ENCODE data around the gene ANKRD24.
"Not testable (repeated sequence)": the region's sequence is repeated elsewhere in the genome, so short reads cannot be mapped to it uniquely, and the experiment has no call there.

ANKRD24 gene

GRCh38 chr19:4182084-4182810 lies at the start of gene ANKRD24, which contains the start of gene SIRT6:
ANKRD24 (plus strand) TSS chr19:4182689; CDS start chr19:4186426, 3,737 bp downstream.
SIRT6 (minus strand) TSS chr19:4182563; CDS start chr19:4182539, 24 bp downstream.
- peak; percentile 93 to 96 for DNase-seq

DNA sequence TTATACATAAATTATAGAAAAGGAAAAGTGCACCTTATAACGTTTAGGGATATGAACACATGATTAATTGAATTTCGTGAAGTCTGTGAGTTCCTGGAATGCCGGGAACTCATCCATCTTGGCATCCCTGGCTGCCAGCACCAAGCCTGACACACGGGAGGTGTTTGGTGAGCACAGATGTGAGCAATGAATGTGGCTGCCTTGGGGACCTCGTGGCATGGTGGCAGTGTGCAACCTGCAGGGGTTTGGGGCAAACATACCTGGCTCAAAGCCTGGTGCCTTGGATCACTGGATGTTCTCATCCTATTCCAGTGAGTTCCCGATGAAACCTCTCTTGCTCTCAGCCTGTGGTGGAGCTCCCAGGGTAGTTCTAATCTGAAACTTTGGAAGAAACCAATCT lies 48.1 kb upstream of the ANKRD24 start:
- no peak for DNase-seq

DNA sequence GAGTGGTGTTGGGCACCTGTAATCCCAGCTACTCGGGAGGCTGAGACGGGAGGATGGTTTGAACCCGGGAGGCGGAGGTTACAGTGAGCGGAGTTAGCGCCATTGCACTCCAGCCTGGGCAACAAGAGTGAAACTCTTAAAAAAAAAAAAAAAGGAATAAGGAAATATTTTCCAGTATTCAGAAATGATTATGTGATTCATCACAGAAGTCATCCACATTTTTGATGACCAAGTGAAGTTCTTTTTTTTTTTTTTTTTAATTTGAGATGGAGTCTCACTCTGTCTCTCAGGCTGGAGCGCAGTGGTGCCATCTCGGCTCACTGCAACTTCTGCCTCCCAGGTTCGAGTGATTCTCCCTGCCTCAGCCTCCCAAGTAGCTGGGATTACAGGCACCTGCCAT lies 47.1 kb upstream of the ANKRD24 start:
- not testable (repeated sequence) for DNase-seq

GRCh38 chr19:4136680-4137088 lies 45.8 kb upstream of the ANKRD24 start:
- no peak for DNase-seq

DNA sequence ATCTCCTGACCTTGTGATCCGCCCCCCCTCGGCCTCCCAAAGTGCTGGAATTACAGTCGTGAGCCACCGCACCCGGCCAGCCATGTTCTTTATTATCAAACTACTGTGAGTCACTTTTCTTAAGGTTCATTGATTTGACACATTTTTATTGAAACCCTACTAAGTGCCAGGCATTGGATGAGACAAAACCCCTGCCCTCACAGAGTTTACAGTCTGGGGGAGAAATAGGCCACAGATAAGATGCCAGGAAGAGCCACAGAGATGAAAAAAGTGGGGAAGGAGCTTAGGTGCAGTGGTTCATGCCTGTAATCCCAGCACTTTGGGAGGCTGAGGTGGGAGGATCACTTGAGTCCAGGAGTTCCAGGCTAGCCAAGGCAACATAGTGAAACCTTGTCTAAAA lies 44.0 kb upstream of the ANKRD24 start:
- DNase-seq, result no peak

GRCh38 chr19:4139614-4140236 lies 42.8 kb upstream of the ANKRD24 start:
- peak; percentile 26 to 54 for DNase-seq

DNA sequence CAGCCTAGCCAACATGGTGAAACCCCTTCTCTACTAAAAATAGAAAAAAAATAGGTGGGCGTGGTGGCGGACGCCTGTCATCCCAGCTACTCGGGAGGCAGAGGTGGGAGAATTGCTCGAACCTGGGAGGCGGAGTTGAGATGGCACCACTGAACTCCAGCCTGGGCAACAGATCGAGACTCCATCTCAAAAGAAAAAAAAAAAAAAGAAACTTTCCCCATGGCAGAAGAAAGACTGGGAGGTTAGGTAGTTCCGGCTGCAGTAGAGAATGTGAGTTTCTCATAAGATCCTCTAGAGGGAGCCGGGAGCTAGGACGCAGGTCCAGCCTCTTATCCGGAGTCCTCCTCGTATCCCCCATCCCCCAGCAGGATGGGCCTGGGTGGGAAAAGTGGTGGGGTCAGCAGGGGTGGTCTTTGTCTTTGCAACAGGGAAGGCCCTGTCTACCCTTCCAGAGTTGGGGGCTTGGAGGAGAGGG lies 42.2 kb upstream of the ANKRD24 start:
- peak; percentile 73 for DNase-seq

- DNase-seq, result not testable (repeated sequence)
These were observed 39.6 kb upstream of the ANKRD24 start for GRCh38 chr19:4142916-4143315.

- no peak for DNase-seq
These were observed 37.7 kb upstream of the ANKRD24 start for GRCh38 chr19:4144666-4145249.

DNA sequence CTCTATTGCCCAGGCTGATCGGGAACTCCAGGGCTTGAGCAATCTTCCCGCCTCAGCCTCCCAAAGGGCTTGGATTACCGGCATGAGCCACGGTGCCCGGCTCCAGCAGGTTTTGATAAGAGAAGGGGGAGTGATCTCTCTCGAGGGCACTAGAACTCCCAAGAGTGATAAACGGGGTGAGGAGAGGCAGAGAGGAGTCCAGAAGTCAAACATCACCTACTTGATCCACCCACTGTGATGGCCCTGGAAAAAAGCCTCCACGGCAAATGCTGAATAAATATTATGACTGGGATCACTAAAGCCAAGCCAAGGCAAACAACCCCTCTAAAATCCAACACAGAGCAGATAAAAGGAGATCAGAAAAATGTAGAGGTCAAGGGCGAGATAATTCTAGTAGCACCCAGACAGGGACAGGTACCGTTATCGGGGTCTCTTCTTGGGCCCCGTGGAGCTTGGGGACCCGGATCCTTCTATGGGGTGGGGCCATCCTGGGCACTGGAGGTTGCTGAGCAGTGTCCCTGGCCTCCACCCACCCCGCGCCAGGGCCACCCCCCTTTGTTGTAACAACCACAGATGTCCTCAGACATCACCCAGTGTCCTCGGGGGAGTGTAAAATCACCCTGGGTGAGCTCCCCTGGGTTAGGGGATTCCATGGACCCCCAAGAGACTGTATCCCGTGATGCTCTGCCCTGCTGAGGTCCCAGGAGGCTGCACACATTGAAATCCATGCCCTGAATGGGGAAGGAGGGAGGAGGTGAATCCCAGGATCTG lies 32.8 kb upstream of the ANKRD24 start:
- no peak for DNase-seq

GRCh38 chr19:4151623-4152022 lies 30.9 kb upstream of the ANKRD24 start:
- no peak for DNase-seq

- no peak for DNase-seq
These were observed 30.1 kb upstream of the ANKRD24 start for GRCh38 chr19:4152241-4152998.

DNA sequence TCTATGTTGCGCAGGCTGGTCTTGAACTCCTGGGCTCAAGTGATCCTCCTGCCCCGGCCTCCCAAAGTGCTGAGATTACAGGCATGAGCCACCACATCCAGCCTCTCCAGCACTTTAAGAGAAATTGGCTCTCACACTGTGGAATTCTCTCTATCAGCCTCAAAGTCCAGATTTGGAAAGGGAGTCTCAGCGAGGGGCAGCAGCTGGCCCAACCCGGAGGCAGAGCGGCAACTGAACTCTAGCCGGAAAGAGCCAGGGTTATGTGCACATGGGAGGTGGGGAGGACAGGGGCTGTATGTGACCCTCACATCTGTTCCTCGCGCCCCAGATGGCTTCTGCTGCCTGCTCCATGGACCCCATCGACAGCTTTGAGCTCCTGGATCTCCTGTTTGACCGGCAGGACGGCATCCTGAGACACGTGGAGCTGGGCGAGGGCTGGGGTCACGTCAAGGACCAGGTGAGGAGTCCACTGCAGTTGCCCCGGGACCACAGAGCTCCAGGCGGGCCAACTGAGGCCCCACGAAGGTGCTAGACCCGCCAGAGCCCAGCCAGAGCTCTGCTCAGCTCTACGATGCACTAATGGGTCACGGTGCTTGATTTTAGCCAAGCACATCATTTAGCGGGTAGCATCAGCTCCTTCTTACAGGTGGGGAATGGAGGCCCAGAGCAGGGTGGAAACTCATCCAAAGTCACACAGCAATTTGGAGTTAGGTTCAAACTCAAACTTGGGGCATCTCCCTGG lies 27.7 kb upstream of the ANKRD24 start:
- no peak for DNase-seq

GRCh38 chr19:4157164-4157563 lies 25.3 kb upstream of the ANKRD24 start:
- DNase-seq, result no peak

- DNase-seq, result not testable (repeated sequence)
These were observed 24.5 kb upstream of the ANKRD24 start for GRCh38 chr19:4157971-4158370.

GRCh38 chr19:4161415-4162077 lies 20.9 kb upstream of the ANKRD24 start:
- DNase-seq, result no peak

DNA sequence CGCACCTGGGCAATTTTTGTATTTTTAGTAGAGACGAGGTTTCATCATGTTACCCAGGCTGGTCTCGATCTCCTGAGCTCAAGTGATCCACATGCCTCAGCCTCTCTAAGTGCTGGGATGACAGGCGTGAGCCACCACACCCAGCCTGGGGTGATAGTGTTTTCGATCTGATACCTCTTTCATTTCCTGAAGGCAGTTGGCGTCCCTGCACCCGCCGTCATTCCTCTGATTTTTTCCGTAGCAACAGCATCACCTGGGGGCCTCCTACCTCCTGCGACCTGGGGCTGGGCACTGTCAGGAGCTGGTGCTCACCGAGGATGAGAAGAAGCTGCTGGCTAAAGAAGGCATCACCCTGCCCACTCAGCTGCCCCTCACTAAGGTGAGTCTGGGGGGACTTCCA lies 18.2 kb upstream of the ANKRD24 start:
- no peak for DNase-seq

DNA sequence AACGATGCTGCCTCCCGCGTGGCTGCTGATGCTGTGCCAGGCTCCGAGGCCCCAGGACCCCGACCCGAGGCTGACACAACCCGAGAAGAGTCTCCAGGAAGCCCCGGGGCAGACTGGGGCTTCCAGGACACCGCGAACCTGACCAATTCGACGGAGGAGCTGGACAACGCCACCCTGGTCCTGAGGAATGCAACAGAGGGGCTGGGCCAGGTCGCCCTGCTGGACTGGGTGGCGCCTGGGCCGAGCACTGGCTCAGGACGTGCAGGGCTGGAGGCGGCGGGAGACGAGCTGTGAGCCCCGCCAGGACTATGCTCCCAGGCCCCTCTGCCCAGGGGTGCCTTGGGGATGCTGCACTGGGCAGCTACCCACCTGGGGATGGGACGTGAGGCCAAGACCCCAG lies 10.8 kb upstream of the ANKRD24 start:
- no peak for DNase-seq

DNA sequence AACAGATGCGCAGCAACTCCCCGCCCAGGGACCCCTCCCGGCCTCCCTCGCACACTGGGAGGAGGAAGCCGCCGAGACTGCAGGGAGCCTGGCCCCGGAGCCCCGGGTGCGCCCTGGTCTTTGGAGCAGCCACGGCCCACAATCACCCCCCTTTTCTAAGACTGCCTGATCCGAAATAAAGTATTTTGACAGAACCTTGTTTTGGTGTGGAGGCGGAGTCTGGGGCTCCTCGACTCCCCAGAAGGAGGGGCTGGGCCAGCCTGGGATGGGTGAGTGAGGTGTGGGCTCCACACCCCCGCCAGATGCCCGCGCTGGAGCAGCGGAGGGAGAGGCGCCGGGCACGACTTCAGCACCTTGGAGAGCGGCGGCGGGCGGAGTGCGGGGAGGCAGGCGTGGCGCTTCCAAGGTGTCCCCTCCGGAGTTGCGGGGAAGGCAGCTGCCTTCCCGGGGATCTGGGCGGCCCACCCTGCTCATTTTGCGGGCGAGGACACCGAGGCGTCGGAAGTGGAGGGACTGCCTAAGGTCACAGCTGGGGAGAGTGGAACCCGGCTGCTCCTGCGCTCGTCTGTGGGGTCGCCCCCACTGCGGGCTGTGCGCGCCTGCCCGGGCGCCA lies 9.5 kb upstream of the ANKRD24 start:
- no peak for DNase-seq

- DNase-seq, result no peak
These were observed 8.8 kb upstream of the ANKRD24 start for GRCh38 chr19:4173479-4174212.
